Suprapubic skin (tissue), 4 donors: ENCODE data around the gene ABLIM3.

ENCODE experiments used
- CTCF ChIP-seq, 2 donors: fragments of 200-600 bp in 1 of 2; fragments of 450-650 bp in 1 of 2; sonication (generic) in 1 of 2; IDR thresholded peaks; one replicate each; pipeline ENCODE4 v1.5.1; 2016 to 2019; ENCODE audit warnings: antibody characterized with exemption in 2 of 2, mild to moderate bottlenecking in 1 of 2, moderate library complexity in 1 of 2
- POLR2A ChIP-seq, 2 donors: fragments of 450-650 bp; IDR thresholded peaks; one replicate each; pipeline ENCODE4 v1.6.1; 2017; ENCODE audit warnings: antibody characterized with exemption in 2 of 2, mild to moderate bottlenecking in 2 of 2, moderate library complexity in 2 of 2
- POLR2AphosphoS5 ChIP-seq, 3 donors: sonication (generic); formaldehyde crosslinking; IDR thresholded peaks; one replicate each; pipeline ENCODE4 v1.6.1; 2017; ENCODE audit warnings: antibody characterized with exemption in 3 of 3

GRCh38 chr5:149188383-149188782, 47.1 kb downstream of the ABLIM3 start:
- TF ChIP-seq POLR2A (IDR thresholded peaks at IDR 0.05) (no peak), CTCF (IDR thresholded peaks at IDR 0.05) (no peak), POLR2AphosphoS5 (IDR thresholded peaks at IDR 0.05) (no peak)
